GM19463 (cell line): ENCODE results near the gene IGFL1.
"Not testable (repeated sequence)": the region's sequence is repeated elsewhere in the genome, so short reads cannot be mapped to it uniquely, and the experiment has no call there.

Experiments used
- ATAC-seq: cut with Tn5 transposase; IDR thresholded peaks from one replicate; pipeline ENCODE4 v1.9.1; 2021; ENCODE audit warnings: mild to moderate bottlenecking, moderate library complexity; ENCODE audit not compliant: unreplicated experiment

Gene IGFL1

DNA sequence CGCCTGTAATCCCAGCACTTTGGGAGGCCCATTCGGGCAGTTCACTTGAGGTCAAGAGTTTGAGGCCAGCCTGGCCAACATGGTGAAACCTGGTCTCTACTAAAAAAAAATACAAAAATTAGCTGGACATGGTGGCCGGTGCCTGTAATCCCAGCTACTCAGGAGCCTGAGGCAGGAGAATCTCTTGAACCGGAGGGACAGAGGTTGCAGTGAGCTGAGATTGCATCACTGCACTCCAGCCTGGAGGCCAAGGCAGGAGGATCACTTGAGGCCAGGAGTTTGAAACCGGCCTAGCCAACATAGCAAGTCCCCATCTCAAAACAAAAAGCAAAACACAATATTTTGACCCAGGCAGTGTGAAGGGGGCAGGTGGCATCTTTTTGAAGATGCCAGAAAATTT is 35.3 kb downstream of the IGFL1 start:
- ATAC-seq: not testable (repeated sequence)

DNA sequence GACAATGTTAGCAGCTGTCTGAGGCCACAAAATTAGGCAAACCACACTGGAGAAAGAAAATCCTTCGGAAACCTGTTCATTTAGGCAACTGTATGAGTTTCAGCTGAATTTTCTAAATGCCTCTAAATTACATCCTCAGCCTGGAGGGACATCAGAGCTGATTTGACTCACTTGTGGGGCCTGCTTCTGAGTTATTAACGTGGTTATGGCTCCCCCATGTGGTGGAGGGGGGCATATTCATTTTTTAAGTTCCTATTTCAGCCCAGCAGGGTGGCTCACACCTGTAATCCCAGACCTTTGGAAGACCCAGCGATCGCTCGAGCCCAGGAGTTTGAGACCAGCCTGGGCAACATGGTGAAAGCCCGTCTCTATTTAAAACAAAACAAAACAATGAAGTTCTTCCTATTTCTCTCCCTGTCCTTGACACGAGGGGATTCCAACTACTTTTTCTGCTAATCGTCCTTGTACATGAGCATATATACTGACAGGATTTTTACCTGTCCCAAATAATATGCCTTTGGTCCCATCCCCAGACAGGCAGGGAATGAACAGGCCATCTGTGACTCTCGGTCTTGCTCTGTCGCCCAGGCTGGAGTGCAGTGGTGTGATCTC is 35.8 kb downstream of the IGFL1 start:
- ATAC-seq: no peak

DNA sequence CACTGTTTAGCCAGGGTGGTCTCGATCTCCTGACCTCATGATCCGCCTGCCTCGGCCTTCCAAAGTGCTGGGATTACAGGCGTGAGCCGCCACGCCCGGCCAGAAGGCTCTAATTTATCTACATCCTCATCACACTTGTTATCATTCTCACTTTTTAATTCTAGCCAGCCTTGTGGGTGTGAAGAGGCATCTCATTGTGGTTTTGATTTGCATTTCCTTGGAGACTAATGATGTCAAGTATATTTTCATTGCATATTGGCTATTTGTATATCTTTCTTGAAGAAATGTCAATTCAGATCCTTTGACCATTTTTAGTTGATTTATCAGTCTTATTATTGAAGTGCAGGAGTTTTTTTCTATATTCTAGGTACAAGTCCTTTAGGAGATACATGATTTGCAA is 39.6 kb downstream of the IGFL1 start:
- no peak for ATAC-seq

DNA sequence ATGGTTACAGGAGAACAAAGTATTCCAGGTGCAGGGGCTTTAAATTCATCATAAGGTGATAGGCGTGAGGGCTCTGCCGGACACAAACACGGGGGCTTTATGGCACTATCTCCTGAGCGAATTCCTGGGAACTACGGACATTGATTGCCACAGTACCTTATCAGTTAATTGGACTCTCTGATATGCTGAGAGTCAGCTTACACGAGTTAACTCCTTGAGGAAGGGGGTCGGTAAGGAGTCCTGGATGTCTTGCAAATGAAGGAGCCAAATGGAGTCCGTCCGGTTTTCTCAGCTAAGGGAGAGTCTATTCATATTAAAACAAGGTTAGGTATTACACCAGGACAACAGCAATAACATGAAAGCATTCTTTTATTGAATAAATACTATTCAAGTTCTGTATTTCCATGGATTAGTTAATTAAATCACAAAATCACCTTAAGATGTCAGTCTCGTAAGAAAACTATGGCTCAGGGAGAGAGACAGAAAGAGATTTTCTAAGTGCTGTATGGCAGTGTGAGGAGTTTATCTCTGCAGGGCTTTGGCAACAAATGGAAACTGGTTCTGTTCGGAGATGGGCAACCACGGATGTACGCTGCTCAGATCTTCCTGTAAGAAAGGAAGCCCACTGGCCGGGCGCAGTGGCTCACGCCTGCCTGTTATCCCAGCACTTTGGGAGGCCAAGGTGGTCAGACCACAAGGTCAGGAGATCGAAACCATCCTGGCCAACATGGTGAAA is 41.1 kb downstream of the IGFL1 start:
- ATAC-seq: no peak

DNA sequence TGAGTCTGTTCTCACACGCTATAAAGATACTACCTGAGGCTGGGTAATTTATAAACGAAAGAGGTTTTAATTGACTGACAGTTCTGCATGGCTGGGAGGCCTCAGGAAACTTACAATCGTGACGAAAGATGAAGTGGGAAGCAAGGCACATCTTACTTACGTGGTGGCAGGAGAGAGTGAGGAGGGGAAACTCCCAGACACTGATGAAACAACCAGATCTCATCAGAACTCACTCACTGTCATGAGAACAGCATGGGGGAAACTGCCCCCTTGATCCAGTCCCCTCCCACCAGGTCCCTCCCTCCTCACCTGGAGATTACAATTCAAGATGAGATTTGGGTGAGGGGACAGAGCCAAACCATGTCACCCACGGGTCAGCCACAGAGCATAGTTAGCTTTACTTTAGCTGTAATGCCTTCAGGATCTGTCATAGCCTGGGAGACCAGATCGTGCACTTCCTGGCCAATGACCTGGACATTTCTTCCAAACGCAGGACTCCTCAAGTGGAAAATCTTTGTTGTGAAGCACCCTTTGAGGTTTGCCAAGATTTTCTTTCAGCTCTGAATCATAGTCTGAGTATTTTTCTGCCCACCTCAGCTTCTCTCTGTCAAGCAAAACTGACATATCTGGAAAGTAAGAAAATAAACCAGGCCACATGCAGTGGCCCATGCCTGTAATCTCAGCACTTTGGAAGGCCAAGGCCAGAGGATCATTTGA is 42.1 kb downstream of the IGFL1 start:
- ATAC-seq: no peak

DNA sequence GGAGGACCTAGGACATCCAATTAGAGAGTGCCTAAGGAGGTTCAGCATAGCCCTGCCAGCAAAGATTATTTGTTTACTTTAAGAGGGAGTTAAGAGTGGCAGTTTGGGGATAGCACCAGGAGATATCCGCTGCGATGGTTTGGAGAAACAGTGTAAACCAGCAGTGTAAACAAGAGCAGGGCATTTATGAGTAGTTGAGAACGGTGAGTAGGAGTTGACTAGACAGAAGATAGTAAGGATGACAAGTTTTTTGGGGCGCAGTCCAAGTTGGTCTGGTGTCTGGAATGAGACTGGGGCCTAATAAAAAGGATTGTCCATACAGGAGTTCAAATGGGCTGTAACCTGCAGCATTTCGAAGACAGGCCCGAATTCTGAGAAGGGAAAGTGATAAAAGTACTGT is 44.4 kb downstream of the IGFL1 start:
- not testable (repeated sequence) for ATAC-seq

DNA sequence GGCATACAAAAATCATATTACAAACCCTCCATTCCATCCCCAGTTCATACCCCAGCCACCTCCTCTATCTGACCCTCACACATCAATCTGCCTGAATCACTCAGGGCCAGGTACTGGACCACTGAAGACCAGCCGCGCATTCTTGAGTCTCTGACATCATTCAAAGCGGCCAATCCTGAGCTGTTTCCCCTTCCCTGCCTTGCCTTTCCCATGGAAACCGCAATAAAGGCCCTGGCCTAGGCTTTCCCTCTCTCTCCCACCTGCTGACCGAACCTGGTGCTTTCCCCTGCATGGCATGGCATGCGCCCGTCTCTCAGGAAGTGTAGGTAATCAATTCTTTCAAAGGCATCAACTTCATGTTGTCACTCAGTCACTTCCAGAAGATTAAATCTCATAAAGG is 49.6 kb downstream of the IGFL1 start:
- no peak for ATAC-seq
